Measurements from ENCODE around the gene DYNC1I1.

DYNC1I1 gene

GRCh38 chr7:95919556-95919955, 147.2 kb downstream of the DYNC1I1 start:
- H3K9ac ChIP-seq: no peak overlapping the region
- H3K4me1 ChIP-seq (ENCODE audit: low read depth, poor library complexity, severe bottlenecking): peaks cover 14% of the 10 kb centered on the region
- no peak overlapping the region for H3K4me2 ChIP-seq
- H4K20me1 ChIP-seq (ENCODE audit: insufficient read depth): no peaks in the 10 kb centered on the region
- H2AFZ ChIP-seq (ENCODE audit: low read depth): no peak overlapping the region
- no peak overlapping the region for H3K27ac ChIP-seq
- no peaks in the 10 kb centered on the region for H3K79me2 ChIP-seq (ENCODE audit: insufficient read depth, low read depth)
- no peaks in the 10 kb centered on the region for H3K27me3 ChIP-seq (ENCODE audit: insufficient read depth, low read depth)
- TF ChIP-seq CTCF (conservative IDR thresholded peaks at IDR 0.05; ENCODE audit: low read depth, low read length): 0 out of 2 replicates have a peak, but pooled peaks have one; percentile 22
- H3K4me3 ChIP-seq (IDR thresholded peaks at IDR 0.05; ENCODE audit: insufficient read depth, low read depth, low read length): no peak overlapping the region
- H3K36me3 ChIP-seq (ENCODE audit: insufficient read depth): no peaks in the 10 kb centered on the region

GRCh38 chr7:95921543-95921942, 149.2 kb downstream of the DYNC1I1 start:
- H3K79me2 ChIP-seq (ENCODE audit: insufficient read depth, low read depth): no peaks in the 10 kb centered on the region
- H2AFZ ChIP-seq (ENCODE audit: low read depth): no peak overlapping the region
- H3K4me1 ChIP-seq (ENCODE audit: low read depth, poor library complexity, severe bottlenecking): peaks cover 25% of the 10 kb centered on the region
- TF ChIP-seq CTCF (conservative IDR thresholded peaks at IDR 0.05; ENCODE audit: low read depth, low read length): no peak
- H4K20me1 ChIP-seq (ENCODE audit: insufficient read depth): no peaks in the 10 kb centered on the region
- no peaks in the 10 kb centered on the region for H3K27me3 ChIP-seq (ENCODE audit: insufficient read depth, low read depth)
- no peak overlapping the region for H3K27ac ChIP-seq
- H3K4me3 ChIP-seq (IDR thresholded peaks at IDR 0.05; ENCODE audit: insufficient read depth, low read depth, low read length): no peak overlapping the region
- H3K4me2 ChIP-seq: no peak overlapping the region
- H3K36me3 ChIP-seq (ENCODE audit: insufficient read depth): no peaks in the 10 kb centered on the region
- H3K9ac ChIP-seq: no peak overlapping the region

- H2AFZ ChIP-seq (ENCODE audit: low read depth): no peak overlapping the region
- no peak for TF ChIP-seq CTCF (conservative IDR thresholded peaks at IDR 0.05; ENCODE audit: low read depth, low read length)
These were observed 149.8 kb downstream of the DYNC1I1 start for GRCh38 chr7:95922191-95922590.

GRCh38 chr7:95925236-95925635, 152.9 kb downstream of the DYNC1I1 start:
- Histone ChIP-seq H3K27ac (no peak overlapping the region), H2AFZ (ENCODE audit: low read depth) (no peak overlapping the region), H3K4me3 (IDR thresholded peaks at IDR 0.05; ENCODE audit: insufficient read depth, low read depth, low read length) (no peak overlapping the region), H4K20me1 (ENCODE audit: insufficient read depth) (no peaks in the 10 kb centered on the region), H3K36me3 (ENCODE audit: insufficient read depth) (no peaks in the 10 kb centered on the region), H3K4me2 (no peak overlapping the region), H3K27me3 (ENCODE audit: insufficient read depth, low read depth) (no peaks in the 10 kb centered on the region), H3K79me2 (ENCODE audit: insufficient read depth, low read depth) (no peaks in the 10 kb centered on the region), H3K9ac (no peak overlapping the region), H3K4me1 (ENCODE audit: low read depth, poor library complexity, severe bottlenecking) (peaks cover 39% of the 10 kb centered on the region)
- TF ChIP-seq CTCF (conservative IDR thresholded peaks at IDR 0.05; ENCODE audit: low read depth, low read length): no peak

More at GRCh38 chr7:95922191-95922590, 149.8 kb downstream of the DYNC1I1 start:
- H3K9ac ChIP-seq: no peak overlapping the region
- H3K4me2 ChIP-seq: peak overlapping the region; percentile 1; the same call in 1 of the 2 replicates
- no peaks in the 10 kb centered on the region for H3K79me2 ChIP-seq (ENCODE audit: insufficient read depth, low read depth)
- no peak overlapping the region for H3K27ac ChIP-seq
- no peaks in the 10 kb centered on the region for H3K36me3 ChIP-seq (ENCODE audit: insufficient read depth)
- no peak overlapping the region for H3K4me3 ChIP-seq (IDR thresholded peaks at IDR 0.05; ENCODE audit: insufficient read depth, low read depth, low read length)
- H3K4me1 ChIP-seq (ENCODE audit: low read depth, poor library complexity, severe bottlenecking): peaks cover 28% of the 10 kb centered on the region
- no peaks in the 10 kb centered on the region for H3K27me3 ChIP-seq (ENCODE audit: insufficient read depth, low read depth)
- H4K20me1 ChIP-seq (ENCODE audit: insufficient read depth): no peaks in the 10 kb centered on the region

All from KMS-11 (cell line).